Measurements from ENCODE around the gene PRR35. TPM values are rescaled to one million over a fixed set of nuclear protein-coding genes. Genes with fewer than 3 reads are reported as not detected.
"Not testable (repeated sequence)": the region's sequence is repeated elsewhere in the genome, so short reads cannot be mapped to it uniquely, and the experiment has no call there.

PRR35 gene
- total RNA-seq, 1 donor from 2014 or later, result not detected

DNA sequence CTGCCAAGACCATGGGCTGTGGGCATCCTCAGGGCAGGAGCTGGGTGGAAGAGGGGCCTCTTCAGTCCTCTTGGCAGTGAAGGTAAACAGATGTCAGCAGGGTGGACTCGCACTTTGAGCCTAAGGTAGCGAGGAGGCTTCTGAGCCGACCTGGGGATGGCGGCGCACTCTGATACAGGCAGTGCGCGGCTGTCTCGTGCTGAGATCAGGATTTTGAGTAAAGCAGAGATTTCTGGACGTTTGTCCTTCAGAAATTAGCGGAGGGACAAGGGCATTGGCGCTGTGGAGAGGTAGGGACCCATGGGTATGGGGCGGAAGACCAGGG lies 36.5 kb downstream of the PRR35 start:
- ATAC-seq, result no peak
- intact Hi-C loops (cut with DNase I), result no loop called here
- peaks cover 51% of the 10 kb centered on the region for H3K4me1 ChIP-seq

DNA sequence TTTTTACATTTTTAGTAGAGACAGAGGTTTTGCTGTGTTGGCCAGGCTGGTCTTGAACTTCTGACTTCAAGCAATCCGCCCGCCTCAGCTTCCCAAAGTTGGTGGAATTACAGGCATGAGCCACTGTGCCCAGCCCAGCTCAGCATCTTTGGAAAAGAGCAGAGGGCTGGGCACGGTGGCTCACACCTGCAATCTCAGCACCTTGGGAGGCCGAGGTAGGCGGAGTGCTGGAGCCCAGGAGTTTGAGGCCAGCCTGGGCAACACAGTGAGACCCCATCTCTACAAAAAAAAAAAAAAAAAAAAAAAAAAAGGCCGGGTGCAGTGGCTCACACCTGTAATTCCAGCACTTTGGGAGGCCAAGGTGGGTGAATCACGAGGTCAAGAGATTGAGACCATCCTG lies 37.5 kb downstream of the PRR35 start:
- intact Hi-C loops (cut with DNase I), result not testable (repeated sequence)

More for the DNA sequence above, 36.5 kb downstream of the PRR35 start:
- H3K9me3 ChIP-seq, result no peaks in the 10 kb centered on the region
- no peak overlapping the region for H3K27ac ChIP-seq
- TF ChIP-seq, protein P1, sequence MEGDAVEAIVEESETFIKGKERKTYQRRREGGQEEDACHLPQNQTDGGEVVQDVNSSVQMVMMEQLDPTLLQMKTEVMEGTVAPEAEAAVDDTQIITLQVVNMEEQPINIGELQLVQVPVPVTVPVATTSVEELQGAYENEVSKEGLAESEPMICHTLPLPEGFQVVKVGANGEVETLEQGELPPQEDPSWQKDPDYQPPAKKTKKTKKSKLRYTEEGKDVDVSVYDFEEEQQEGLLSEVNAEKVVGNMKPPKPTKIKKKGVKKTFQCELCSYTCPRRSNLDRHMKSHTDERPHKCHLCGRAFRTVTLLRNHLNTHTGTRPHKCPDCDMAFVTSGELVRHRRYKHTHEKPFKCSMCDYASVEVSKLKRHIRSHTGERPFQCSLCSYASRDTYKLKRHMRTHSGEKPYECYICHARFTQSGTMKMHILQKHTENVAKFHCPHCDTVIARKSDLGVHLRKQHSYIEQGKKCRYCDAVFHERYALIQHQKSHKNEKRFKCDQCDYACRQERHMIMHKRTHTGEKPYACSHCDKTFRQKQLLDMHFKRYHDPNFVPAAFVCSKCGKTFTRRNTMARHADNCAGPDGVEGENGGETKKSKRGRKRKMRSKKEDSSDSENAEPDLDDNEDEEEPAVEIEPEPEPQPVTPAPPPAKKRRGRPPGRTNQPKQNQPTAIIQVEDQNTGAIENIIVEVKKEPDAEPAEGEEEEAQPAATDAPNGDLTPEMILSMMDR (IDR thresholded peaks at IDR 0.05), result no peak
- H3K27me3 ChIP-seq (ENCODE audit: low read depth), result no peaks in the 10 kb centered on the region
- peaks cover 25% of the 10 kb centered on the region for H3K36me3 ChIP-seq
- no peak overlapping the region for H3K4me3 ChIP-seq
- no peak for DNase-seq

DNA sequence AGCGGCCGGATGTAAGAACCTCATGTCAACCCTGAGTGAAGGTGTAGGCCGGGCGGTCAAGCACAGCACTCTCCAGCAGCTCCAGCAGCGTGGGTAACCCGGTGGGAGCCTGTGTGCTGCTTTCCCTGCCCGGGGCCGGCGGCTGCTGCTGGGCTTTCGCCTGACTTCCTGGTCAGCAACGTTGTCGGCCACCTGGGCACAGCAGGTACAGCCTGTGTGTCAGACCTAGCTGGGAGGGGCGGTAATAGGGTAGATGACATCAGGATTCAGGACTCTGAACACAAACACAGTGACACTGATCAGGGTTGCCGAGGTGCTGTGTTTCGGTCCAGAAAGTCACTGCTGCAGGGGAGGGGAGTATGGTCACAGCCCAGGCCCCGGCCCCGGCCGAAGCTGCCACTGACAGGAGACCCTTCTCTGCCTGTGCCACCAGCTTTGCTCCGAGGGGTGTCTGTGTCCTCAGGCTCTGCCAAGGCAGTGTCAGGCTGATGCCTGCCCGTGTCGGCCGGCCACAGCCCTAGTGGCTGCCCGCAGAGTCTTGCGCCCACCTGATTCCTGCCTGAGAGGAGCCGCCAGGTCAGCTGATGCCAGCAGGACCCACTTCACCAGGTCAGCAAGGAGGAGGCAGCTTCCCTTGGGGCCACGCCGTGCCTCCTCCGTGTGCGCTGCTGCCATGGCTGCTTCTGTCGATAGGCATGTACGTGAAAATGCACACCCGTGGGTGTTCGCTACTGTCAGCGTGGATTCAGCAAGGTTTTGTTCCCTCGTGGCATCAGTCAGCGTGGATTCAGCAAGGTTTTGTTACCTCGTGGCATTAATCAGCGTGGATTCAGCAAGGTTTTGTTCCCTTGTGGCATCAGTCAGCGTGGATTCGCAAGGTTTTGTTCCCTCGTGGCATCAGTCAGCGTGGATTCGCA lies 38.9 kb downstream of the PRR35 start:
- DNase-seq (no peak), ATAC-seq (no peak)
- intact Hi-C loops (cut with DNase I), result no loop called here
- H3K4me1 ChIP-seq, result peaks cover 27% of the 10 kb centered on the region
- no peaks in the 10 kb centered on the region for H3K9me3 ChIP-seq
- no peaks in the 10 kb centered on the region for H3K27me3 ChIP-seq (ENCODE audit: low read depth)
- no peak overlapping the region for H3K27ac ChIP-seq
- no peak overlapping the region for H3K4me3 ChIP-seq
- H3K36me3 ChIP-seq, result peaks cover 25% of the 10 kb centered on the region
- TF ChIP-seq, protein P1 (IDR thresholded peaks at IDR 0.05), result no peak

More for the DNA sequence above, 37.5 kb downstream of the PRR35 start:
- ATAC-seq; H3K9me3 ChIP-seq; H3K27ac ChIP-seq; DNase-seq; H3K4me3 ChIP-seq; H3K27me3 ChIP-seq (ENCODE audit: low read depth): not testable (repeated sequence)
- Histone ChIP-seq H3K36me3 (peaks cover 25% of the 10 kb centered on the region), H3K4me1 (peaks cover 41% of the 10 kb centered on the region)

DNA sequence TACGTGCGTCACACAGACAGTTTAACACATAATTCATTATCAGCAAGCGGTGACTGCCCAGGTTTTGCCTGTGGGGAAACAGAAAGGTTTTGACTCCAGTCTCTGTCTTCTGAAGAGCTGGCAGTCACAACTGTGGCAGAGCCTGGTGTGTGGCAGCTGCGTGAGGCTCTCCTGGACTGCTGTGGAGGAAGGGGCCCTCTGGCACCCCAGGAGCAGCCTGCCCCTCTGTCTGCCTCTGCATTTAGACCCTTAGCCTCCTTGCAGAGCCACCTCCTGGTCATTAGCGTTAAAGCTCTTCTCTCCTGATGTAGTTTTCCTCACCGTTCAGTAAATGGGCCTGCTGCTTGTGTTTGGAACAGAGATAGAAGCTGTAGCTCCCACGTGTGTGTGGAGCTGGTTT lies 40.6 kb downstream of the PRR35 start:
- TF ChIP-seq, protein P1 (IDR thresholded peaks at IDR 0.05), result no peak
- Histone ChIP-seq H3K27me3 (ENCODE audit: low read depth) (no peaks in the 10 kb centered on the region), H3K27ac (no peak overlapping the region), H3K4me3 (no peak overlapping the region), H3K36me3 (peaks cover 25% of the 10 kb centered on the region), H3K4me1 (peaks cover 10% of the 10 kb centered on the region), H3K9me3 (no peaks in the 10 kb centered on the region)
- intact Hi-C loops (cut with DNase I), result no loop called here
- ATAC-seq (no peak), DNase-seq (no peak)

DNA sequence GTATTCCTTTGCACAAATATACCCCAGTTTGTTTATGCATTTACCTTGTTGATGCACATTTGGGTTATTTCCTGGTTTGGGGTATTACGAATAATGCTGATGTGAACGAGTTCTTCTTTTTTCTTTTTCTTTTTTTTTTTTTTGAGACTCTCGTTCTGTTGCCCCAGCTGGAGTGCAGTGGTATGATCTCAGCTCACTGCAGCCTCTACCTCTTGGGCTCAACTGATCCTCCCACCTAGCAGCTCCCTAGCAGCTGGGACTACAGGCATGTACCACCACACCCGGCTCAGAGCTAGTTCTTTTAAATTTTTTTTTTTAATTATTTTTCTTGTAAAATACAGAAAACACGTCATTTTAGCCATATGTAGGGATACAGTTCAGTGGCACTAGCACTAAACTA lies 43.7 kb downstream of the PRR35 start:
- Histone ChIP-seq H3K27me3 (ENCODE audit: low read depth) (no peaks in the 10 kb centered on the region), H3K4me3 (no peak overlapping the region), H3K36me3 (peaks cover 15% of the 10 kb centered on the region), H3K9me3 (no peaks in the 10 kb centered on the region), H3K27ac (no peak overlapping the region), H3K4me1 (no peaks in the 10 kb centered on the region)
- TF ChIP-seq, protein P1 (IDR thresholded peaks at IDR 0.05), result no peak
- DNase-seq (no peak), ATAC-seq (no peak)
- intact Hi-C loops (cut with DNase I), result no loop called here

DNA sequence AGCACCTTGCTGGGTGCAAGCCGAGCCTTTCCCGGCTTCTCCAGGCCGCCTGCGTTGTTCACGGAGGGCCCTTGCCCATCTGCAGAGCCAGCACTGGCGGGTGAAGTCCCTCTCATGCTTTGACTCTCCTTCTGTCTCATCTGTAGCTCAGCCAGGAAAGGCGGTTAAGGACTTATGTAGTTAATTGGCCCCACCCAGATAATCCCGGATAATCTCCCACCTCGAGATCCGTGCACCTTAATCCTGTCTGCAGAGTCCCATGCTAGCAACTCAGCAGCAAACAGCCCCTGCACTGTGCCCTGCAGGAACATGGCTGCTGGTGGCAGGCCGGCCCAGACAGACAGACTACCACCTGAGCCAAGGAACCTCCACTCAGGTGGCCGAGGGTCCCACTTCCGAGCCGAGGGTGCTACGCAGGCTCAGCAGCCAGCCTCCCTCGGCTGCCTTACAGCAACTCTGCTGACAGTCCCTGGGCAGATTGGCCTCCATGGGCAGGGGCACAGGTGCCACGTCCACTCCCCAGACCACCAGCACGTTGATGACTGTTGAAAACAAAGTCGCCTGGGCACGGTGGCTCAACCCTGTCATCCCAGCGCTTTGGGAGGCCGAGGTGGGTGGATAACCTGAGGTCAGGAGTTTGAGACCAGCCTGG lies 46.6 kb downstream of the PRR35 start:
- Histone ChIP-seq H3K4me3 (no peak overlapping the region), H3K36me3 (no peaks in the 10 kb centered on the region), H3K9me3 (no peaks in the 10 kb centered on the region), H3K27me3 (ENCODE audit: low read depth) (no peaks in the 10 kb centered on the region), H3K4me1 (peaks cover 10% of the 10 kb centered on the region), H3K27ac (no peak overlapping the region)
- TF ChIP-seq, protein P1 (IDR thresholded peaks at IDR 0.05), result no peak
- ATAC-seq (no peak), DNase-seq (no peak)
- intact Hi-C loops (cut with DNase I), result no loop called here

Data from lower lobe of right lung (tissue), 2 donors.